ENCODE results near the gene GOT1. TPM values are rescaled to one million over a fixed set of nuclear protein-coding genes. Genes with fewer than 3 reads are reported as not detected.

Gene GOT1
- total RNA-seq, 1 experiment from 2014 or later = 56.8 TPM

GRCh38 chr10:99365736-99366135, 64.7 kb downstream of the GOT1 start:
- POLR2A ChIA-PET = no interaction called here
- Mint-ChIP-seq H3K4me1 (peaks cover 2% of the 10 kb centered on the region), H3K27me3 (ENCODE audit: low read depth) (peaks cover 3% of the 10 kb centered on the region), H3K36me3 (no peaks in the 10 kb centered on the region), H3K9me3 (no peaks in the 10 kb centered on the region), H3K4me3 (no peak overlapping the region), H3K27ac (no peak overlapping the region)
- no peak for ATAC-seq
- TF ChIP-seq ZNF219 (CRISPR knock-in tag; IDR thresholded peaks at IDR 0.05; ENCODE audit: borderline replicate concordance) = no peak
- no peak for TF ChIP-seq ZNF317 (CRISPR knock-in tag; IDR thresholded peaks at IDR 0.05; ENCODE audit: borderline replicate concordance, low read depth)
- TF ChIP-seq NFYB (CRISPR knock-in tag; conservative IDR thresholded peaks at IDR 0.05; ENCODE audit: low read depth) = no peak
- TF ChIP-seq MXD4 (CRISPR knock-in tag; IDR thresholded peaks at IDR 0.05; ENCODE audit: borderline replicate concordance) = no peak
- TF ChIP-seq ZNF512 (CRISPR knock-in tag; IDR thresholded peaks at IDR 0.05; ENCODE audit: borderline replicate concordance) = no peak
- TF ChIP-seq NR2C2 (CRISPR knock-in tag; IDR thresholded peaks at IDR 0.05) = no peak
- no peak for TF ChIP-seq E2F1 (CRISPR knock-in tag; IDR thresholded peaks at IDR 0.05)
- no peak for TF ChIP-seq OVOL2 (CRISPR knock-in tag; IDR thresholded peaks at IDR 0.05; ENCODE audit: borderline replicate concordance)
- TF ChIP-seq ZSCAN18 (CRISPR knock-in tag; IDR thresholded peaks at IDR 0.05) = no peak
- TF ChIP-seq ZBTB21 (CRISPR knock-in tag; IDR thresholded peaks at IDR 0.05; ENCODE audit: borderline replicate concordance) = no peak
- TF ChIP-seq GABPB1 (CRISPR knock-in tag; IDR thresholded peaks at IDR 0.05) = no peak
- no peak for TF ChIP-seq ARID4B (CRISPR knock-in tag; IDR thresholded peaks at IDR 0.05; ENCODE audit: borderline replicate concordance)
- TF ChIP-seq CREB1 (CRISPR knock-in tag; IDR thresholded peaks at IDR 0.05) = no peak
- no peak for TF ChIP-seq RELA (CRISPR knock-in tag; IDR thresholded peaks at IDR 0.05; ENCODE audit: borderline replicate concordance)
- DNase-seq (ENCODE audit: low spot score) = no peak
- CTCF ChIA-PET = no interaction called here

GRCh38 chr10:99365311-99365710, 65.1 kb downstream of the GOT1 start:
- no peak for DNase-seq (ENCODE audit: low spot score)
- peaks cover 2% of the 10 kb centered on the region for H3K4me1 Mint-ChIP-seq
- no peaks in the 10 kb centered on the region for H3K36me3 Mint-ChIP-seq
- no peak overlapping the region for H3K4me3 Mint-ChIP-seq
- H3K9me3 Mint-ChIP-seq = no peaks in the 10 kb centered on the region
- no peak for ATAC-seq
- H3K27ac Mint-ChIP-seq = no peak overlapping the region
- peaks cover 6% of the 10 kb centered on the region for H3K27me3 Mint-ChIP-seq (ENCODE audit: low read depth)
- POLR2A ChIA-PET = no interaction called here
- CTCF ChIA-PET = no interaction called here
- TF ChIP-seq ZNF532 (CRISPR knock-in tag; IDR thresholded peaks at IDR 0.05; ENCODE audit: borderline replicate concordance) = no peak
- TF ChIP-seq SOX15 (CRISPR knock-in tag; IDR thresholded peaks at IDR 0.05) = no peak
- TF ChIP-seq HMGA2 (CRISPR knock-in tag; IDR thresholded peaks at IDR 0.05) = no peak
- no peak for TF ChIP-seq CDX4 (CRISPR knock-in tag; IDR thresholded peaks at IDR 0.05; ENCODE audit: borderline replicate concordance)
